ENCODE results near the gene GARIN3. TPM values are rescaled to one million over a fixed set of nuclear protein-coding genes. Genes with fewer than 3 reads are reported as not detected.

Gene GARIN3
- total and polyA plus RNA-seq, 9 of the 15 experiments (the other 6 are each of a cell fraction or from before 2014, with no cell fraction given), result not detected

DNA sequence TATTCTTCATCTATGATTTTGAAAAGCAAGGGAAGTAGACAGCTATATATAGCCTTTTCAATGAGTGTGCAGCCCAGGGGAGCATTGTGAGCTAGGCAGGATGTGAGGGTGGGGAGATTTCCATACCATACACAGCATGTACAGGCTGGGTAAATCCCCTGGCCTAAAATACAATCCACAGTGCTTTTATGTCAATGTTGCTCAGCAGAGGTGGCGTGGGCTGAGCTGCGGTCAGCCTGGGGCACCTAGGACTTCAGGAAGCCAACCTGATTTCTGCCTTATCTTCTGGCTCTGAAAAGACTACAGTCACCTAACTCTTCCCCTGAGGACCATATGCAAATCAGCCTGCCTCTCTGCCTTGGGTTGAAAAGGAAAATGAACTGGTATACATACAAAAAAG, 6.3 kb upstream of the GARIN3 start (continued):
- TF ChIP-seq, protein P1, sequence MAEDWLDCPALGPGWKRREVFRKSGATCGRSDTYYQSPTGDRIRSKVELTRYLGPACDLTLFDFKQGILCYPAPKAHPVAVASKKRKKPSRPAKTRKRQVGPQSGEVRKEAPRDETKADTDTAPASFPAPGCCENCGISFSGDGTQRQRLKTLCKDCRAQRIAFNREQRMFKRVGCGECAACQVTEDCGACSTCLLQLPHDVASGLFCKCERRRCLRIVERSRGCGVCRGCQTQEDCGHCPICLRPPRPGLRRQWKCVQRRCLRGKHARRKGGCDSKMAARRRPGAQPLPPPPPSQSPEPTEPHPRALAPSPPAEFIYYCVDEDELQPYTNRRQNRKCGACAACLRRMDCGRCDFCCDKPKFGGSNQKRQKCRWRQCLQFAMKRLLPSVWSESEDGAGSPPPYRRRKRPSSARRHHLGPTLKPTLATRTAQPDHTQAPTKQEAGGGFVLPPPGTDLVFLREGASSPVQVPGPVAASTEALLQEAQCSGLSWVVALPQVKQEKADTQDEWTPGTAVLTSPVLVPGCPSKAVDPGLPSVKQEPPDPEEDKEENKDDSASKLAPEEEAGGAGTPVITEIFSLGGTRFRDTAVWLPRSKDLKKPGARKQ (CRISPR knock-in tag; IDR thresholded peaks at IDR 0.05), result no peak
- TF ChIP-seq TEAD1 (CRISPR knock-in tag; IDR thresholded peaks at IDR 0.05) (no peak), YBX1 (IDR thresholded peaks at IDR 0.05) (no peak)
- TF ChIP-seq, protein P2, sequence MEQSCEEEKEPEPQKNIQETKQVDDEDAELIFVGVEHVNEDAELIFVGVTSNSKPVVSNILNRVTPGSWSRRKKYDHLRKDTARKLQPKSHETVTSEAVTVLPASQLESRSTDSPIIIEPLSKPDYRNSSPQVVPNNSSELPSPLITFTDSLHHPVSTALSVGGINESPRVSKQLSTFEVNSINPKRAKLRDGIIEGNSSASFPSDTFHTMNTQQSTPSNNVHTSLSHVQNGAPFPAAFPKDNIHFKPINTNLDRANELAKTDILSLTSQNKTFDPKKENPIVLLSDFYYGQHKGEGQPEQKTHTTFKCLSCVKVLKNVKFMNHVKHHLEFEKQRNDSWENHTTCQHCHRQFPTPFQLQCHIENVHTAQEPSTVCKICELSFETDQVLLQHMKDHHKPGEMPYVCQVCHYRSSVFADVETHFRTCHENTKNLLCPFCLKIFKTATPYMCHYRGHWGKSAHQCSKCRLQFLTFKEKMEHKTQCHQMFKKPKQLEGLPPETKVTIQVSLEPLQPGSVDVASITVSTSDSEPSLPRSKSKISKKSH (CRISPR knock-in tag; IDR thresholded peaks at IDR 0.05), result no peak

DNA sequence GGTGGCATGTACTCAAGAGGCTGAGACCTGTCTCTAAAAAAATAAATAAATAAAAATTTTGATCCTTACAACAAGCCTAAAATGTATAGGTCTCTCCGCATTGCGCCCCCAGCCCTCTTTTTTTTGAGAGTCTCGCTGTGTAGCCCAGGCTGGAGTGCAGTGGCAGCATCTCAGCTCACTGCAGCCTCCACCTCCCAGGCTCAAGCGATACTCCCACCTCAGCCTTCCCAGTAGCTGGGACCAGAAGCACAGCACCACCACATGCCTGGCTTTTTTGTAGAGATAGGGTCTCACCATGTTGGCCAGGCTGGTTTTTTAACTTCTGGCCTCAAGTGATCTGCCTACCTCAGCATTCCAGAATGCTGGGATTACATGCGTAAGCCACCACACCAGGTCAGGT, 2.2 kb upstream of the GARIN3 start:
- in situ Hi-C loops (cut with MboI), result no loop called here
- no peak for FAIRE-seq
- Histone ChIP-seq H3K36me3 (ENCODE audit: control insufficient read depth, insufficient read depth, low read length) (no peaks in the 10 kb centered on the region), H3K9me3 (replicated peaks; ENCODE audit: control insufficient read depth, insufficient read depth, low read depth, low read length) (no peaks in the 10 kb centered on the region), H3K27me3 (ENCODE audit: control insufficient read depth in 2 of 2, insufficient read depth in 2 of 2, low read length in 2 of 2) (peaks cover 3 to 20% of the 10 kb centered on the region in 2 experiments; a peak in 3 of 5 replicates), H3K4me2 (ENCODE audit: insufficient read depth, low read length) (no peak overlapping the region), H3K9ac (ENCODE audit: insufficient read depth in 1 of 2, low read depth in 2 of 2, low read length in 2 of 2) (no peak overlapping the region), H3K4me3 (no peak overlapping the region), H4K20me1 (replicated peaks; ENCODE audit: control insufficient read depth, insufficient read depth, low read length) (no peaks in the 10 kb centered on the region), H3K9me1 (ENCODE audit: control insufficient read depth, insufficient read depth, low read length) (no peaks in the 10 kb centered on the region), H3K79me2 (ENCODE audit: control insufficient read depth, insufficient read depth, low read length) (no peaks in the 10 kb centered on the region), H2AFZ (ENCODE audit: low read depth, low read length) (no peak overlapping the region), H3K27ac (ENCODE audit: extremely low read depth, low read depth, low read length) (no peak overlapping the region), H3K4me1 (replicated peaks in 1 of 2; ENCODE audit: control insufficient read depth in 2 of 2, insufficient read depth in 2 of 2, low read length in 2 of 2) (no peaks in the 10 kb centered on the region)
- BruUV-seq (replicated peaks), result no TSS peak
- no peak for DNase-seq (ENCODE audit: extremely low read depth in 1 of 4, low spot score in 3 of 4)
- intact Hi-C loops (cut with micrococcal nuclease), result no loop called here
- no peak for ATAC-seq
- CTCF ChIA-PET (ENCODE audit: low intra/inter-chr PET ratio), result no interaction called here
- POLR2A ChIA-PET, result interaction anchor here (1.1 kb wide), 1 partner anchor 22 kb away, joined by 3 read pairs; no protein-coding TSS in a partner anchor
- TF ChIP-seq, protein P3, sequence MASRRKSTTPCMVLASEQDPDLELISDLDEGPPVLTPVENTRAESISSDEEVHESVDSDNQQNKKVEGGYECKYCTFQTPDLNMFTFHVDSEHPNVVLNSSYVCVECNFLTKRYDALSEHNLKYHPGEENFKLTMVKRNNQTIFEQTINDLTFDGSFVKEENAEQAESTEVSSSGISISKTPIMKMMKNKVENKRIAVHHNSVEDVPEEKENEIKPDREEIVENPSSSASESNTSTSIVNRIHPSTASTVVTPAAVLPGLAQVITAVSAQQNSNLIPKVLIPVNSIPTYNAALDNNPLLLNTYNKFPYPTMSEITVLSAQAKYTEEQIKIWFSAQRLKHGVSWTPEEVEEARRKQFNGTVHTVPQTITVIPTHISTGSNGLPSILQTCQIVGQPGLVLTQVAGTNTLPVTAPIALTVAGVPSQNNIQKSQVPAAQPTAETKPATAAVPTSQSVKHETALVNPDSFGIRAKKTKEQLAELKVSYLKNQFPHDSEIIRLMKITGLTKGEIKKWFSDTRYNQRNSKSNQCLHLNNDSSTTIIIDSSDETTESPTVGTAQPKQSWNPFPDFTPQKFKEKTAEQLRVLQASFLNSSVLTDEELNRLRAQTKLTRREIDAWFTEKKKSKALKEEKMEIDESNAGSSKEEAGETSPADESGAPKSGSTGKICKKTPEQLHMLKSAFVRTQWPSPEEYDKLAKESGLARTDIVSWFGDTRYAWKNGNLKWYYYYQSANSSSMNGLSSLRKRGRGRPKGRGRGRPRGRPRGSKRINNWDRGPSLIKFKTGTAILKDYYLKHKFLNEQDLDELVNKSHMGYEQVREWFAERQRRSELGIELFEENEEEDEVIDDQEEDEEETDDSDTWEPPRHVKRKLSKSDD (conservative IDR thresholded peaks at IDR 0.05; ENCODE audit: low read length), result no peak
- TF ChIP-seq, protein P4, sequence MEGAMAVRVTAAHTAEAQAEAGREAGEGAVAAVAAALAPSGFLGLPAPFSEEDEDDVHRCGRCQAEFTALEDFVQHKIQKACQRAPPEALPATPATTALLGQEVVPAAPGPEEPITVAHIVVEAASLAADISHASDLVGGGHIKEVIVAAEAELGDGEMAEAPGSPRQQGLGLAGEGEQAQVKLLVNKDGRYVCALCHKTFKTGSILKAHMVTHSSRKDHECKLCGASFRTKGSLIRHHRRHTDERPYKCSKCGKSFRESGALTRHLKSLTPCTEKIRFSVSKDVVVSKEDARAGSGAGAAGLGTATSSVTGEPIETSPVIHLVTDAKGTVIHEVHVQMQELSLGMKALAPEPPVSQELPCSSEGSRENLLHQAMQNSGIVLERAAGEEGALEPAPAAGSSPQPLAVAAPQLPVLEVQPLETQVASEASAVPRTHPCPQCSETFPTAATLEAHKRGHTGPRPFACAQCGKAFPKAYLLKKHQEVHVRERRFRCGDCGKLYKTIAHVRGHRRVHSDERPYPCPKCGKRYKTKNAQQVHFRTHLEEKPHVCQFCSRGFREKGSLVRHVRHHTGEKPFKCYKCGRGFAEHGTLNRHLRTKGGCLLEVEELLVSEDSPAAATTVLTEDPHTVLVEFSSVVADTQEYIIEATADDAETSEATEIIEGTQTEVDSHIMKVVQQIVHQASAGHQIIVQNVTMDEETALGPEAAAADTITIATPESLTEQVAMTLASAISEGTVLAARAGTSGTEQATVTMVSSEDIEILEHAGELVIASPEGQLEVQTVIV (CRISPR knock-in tag; IDR thresholded peaks at IDR 0.05; ENCODE audit: borderline replicate concordance), result no peak
- TF ChIP-seq, protein P5, sequence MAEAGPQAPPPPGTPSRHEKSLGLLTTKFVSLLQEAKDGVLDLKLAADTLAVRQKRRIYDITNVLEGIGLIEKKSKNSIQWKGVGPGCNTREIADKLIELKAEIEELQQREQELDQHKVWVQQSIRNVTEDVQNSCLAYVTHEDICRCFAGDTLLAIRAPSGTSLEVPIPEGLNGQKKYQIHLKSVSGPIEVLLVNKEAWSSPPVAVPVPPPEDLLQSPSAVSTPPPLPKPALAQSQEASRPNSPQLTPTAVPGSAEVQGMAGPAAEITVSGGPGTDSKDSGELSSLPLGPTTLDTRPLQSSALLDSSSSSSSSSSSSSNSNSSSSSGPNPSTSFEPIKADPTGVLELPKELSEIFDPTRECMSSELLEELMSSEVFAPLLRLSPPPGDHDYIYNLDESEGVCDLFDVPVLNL (CRISPR knock-in tag; IDR thresholded peaks at IDR 0.05; ENCODE audit: low read depth), result no peak
- TF ChIP-seq ADNP (tag; IDR thresholded peaks at IDR 0.05) (no peak), WHSC1 (IDR thresholded peaks at IDR 0.05; ENCODE audit: low read length) (no peak)
- WGBS (ENCODE audit: insufficient coverage, low coverage, missing lambda C conversion rate), result 6% methylated on average over 5 of the region's 5 CpGs
